GM19372 (cell line): ENCODE measurements around the gene PTOV1.

ENCODE experiments used
- ATAC-seq: cut with Tn5 transposase; IDR thresholded peaks from one replicate; pipeline ENCODE4 v1.9.1; 2021; ENCODE audit warnings: mild to moderate bottlenecking, low read depth, moderate library complexity; ENCODE audit not compliant: unreplicated experiment

Gene PTOV1

GRCh38 chr19:49850487-49851342 lies at the start of gene PTOV1:
Gene PTOV1 (plus strand): TSS chr19:49851159.
- peak; percentile 74 for ATAC-seq

- no peak for ATAC-seq
Observed at GRCh38 chr19:49801401-49801888, 49.5 kb upstream of the PTOV1 start.

- no peak for ATAC-seq
Observed at GRCh38 chr19:49801966-49802661, 48.8 kb upstream of the PTOV1 start.

GRCh38 chr19:49802836-49803528 lies 48.0 kb upstream of the PTOV1 start:
- ATAC-seq, result no peak

GRCh38 chr19:49803529-49803856 lies 47.5 kb upstream of the PTOV1 start:
- no peak for ATAC-seq

- no peak for ATAC-seq
Observed at GRCh38 chr19:49805822-49806619, 44.9 kb upstream of the PTOV1 start.

- no peak for ATAC-seq
Observed at GRCh38 chr19:49806620-49806959, 44.4 kb upstream of the PTOV1 start.

GRCh38 chr19:49807058-49807903 lies 43.7 kb upstream of the PTOV1 start:
- no peak for ATAC-seq

- no peak for ATAC-seq
Observed at GRCh38 chr19:49807904-49808675, 42.9 kb upstream of the PTOV1 start.

- ATAC-seq, result no peak
Observed at GRCh38 chr19:49808711-49809159, 42.2 kb upstream of the PTOV1 start.

GRCh38 chr19:49809160-49809940 lies 41.6 kb upstream of the PTOV1 start:
- no peak for ATAC-seq

GRCh38 chr19:49809941-49810389 lies 41.0 kb upstream of the PTOV1 start:
- ATAC-seq, result no peak

GRCh38 chr19:49811328-49811727 lies 39.6 kb upstream of the PTOV1 start:
- no peak for ATAC-seq

GRCh38 chr19:49812452-49812996 lies 38.4 kb upstream of the PTOV1 start:
- no peak for ATAC-seq

GRCh38 chr19:49812997-49813861 lies 37.7 kb upstream of the PTOV1 start, which contains the start of gene FUZ:
Gene FUZ (minus strand): TSS chr19:49813292. CDS start chr19:49813106, 186 bp downstream.
- ATAC-seq, result peak; percentile 62

- no peak for ATAC-seq
Observed at GRCh38 chr19:49814010-49814409, 36.9 kb upstream of the PTOV1 start.

- ATAC-seq, result no peak
Observed at GRCh38 chr19:49816590-49816989, 34.4 kb upstream of the PTOV1 start.
